HEK293 (cell line): Measurements from ENCODE around the gene TCF7L2.

Experiments used
- CTCF ChIA-PET: fragments of 350-600 bp; formaldehyde crosslinking; extraction: SDS; loops from one replicate; lab custom pipeline; 2021; ENCODE audit warnings: antibody characterized with exemption; lab: Yijun Ruan, JAX
- POLR2A ChIA-PET: fragments of 300-600 bp; formaldehyde crosslinking; extraction: SDS; loops from one replicate; lab custom pipeline; 2020; ENCODE audit warnings: antibody characterized with exemption, inconsistent platforms; lab: Yijun Ruan, JAX
- H3K27ac ChIP-seq: fragments of 200-500 bp; sonication (Bioruptor generic); 2 replicates; pipeline ENCODE4 v1.5.1; 2014; ENCODE audit warnings: low read depth, low read length, control low read depth, inconsistent platforms; ENCODE audit errors: extremely low read depth
- H3K36me3 ChIP-seq, 2 experiments: fragments of 200-500 bp in 1 of 2; sonication (Bioruptor generic) in 1 of 2; 1 replicate in 1 of 2; 2 replicates in 1 of 2; pipeline ENCODE4 v1.5.1; 2014 to 2017; ENCODE audit warnings: inconsistent platforms in 2 of 2, low read length in 2 of 2; ENCODE audit not compliant: control insufficient read depth in 2 of 2, insufficient read depth in 1 of 2
- H3K4me1 ChIP-seq: fragments of 200-500 bp; sonication (Bioruptor generic); 2 replicates; pipeline ENCODE4 v1.5.1; 2014; ENCODE audit warnings: mild to moderate bottlenecking, low read length, inconsistent platforms; ENCODE audit not compliant: control insufficient read depth, insufficient read depth
- H3K4me3 ChIP-seq: 2 replicates; pipeline ENCODE4 v1.5.1; 2011; ENCODE audit warnings: low read depth, mild to moderate bottlenecking, control low read depth, low read length, moderate library complexity
- H3K9me3 ChIP-seq: fragments of 200-500 bp; sonication (Bioruptor generic); 2 replicates; pipeline ENCODE4 v1.5.1; 2014; ENCODE audit warnings: low read depth, low read length, inconsistent platforms; ENCODE audit not compliant: control insufficient read depth, insufficient read depth
- BCL11B ChIP-seq: fragments of 450-650 bp; formaldehyde crosslinking; IDR thresholded peaks from 2 replicates; pipeline ENCODE4 v1.5.1; 2016; ENCODE audit warnings: low read depth, missing biosample characterization, missing genetic modification characterization
- GFI1B ChIP-seq: fragments of 450-650 bp; formaldehyde crosslinking; IDR thresholded peaks from 2 replicates; pipeline ENCODE4 v1.5.1; 2016; ENCODE audit warnings: missing biosample characterization, missing genetic modification characterization
- GLIS1 ChIP-seq: fragments of 450-650 bp; formaldehyde crosslinking; IDR thresholded peaks from 2 replicates; pipeline ENCODE4 v1.5.1; 2016; ENCODE audit warnings: missing biosample characterization, missing genetic modification characterization
- HOXC10 ChIP-seq: sonication (generic); formaldehyde crosslinking; IDR thresholded peaks from 2 replicates; pipeline ENCODE4 v1.8.1; 2023; ENCODE audit warnings: mild to moderate bottlenecking, missing genetic modification reagents
- HOXD13 ChIP-seq: sonication (generic); formaldehyde crosslinking; IDR thresholded peaks from 2 replicates; pipeline ENCODE4 v1.8.0; 2022; ENCODE audit warnings: missing genetic modification reagents, borderline replicate concordance
- KLF1 ChIP-seq: fragments of 450-650 bp; formaldehyde crosslinking; IDR thresholded peaks from 2 replicates; pipeline ENCODE4 v1.5.1; 2016; ENCODE audit warnings: missing biosample characterization, missing genetic modification characterization
- REPIN1 ChIP-seq: fragments of 450-650 bp; formaldehyde crosslinking; IDR thresholded peaks from 2 replicates; pipeline ENCODE4 v1.5.1; 2017; ENCODE audit warnings: missing biosample characterization, missing genetic modification characterization, low read depth
- SETDB1 ChIP-seq: IDR thresholded peaks from one replicate; pipeline ENCODE4 v1.6.1; 2017; ENCODE audit warnings: mild to moderate bottlenecking, low read length, moderate library complexity, mixed read lengths; ENCODE audit not compliant: insufficient read length
- TRIM28 ChIP-seq: IDR thresholded peaks from 2 replicates; pipeline ENCODE4 v1.6.1; 2011; ENCODE audit warnings: low read length, control low read depth, borderline replicate concordance
- ZBTB1 ChIP-seq: fragments of 450-650 bp; formaldehyde crosslinking; IDR thresholded peaks from 2 replicates; pipeline ENCODE4 v1.5.1; 2016; ENCODE audit warnings: missing biosample characterization, missing genetic modification characterization
- ZBTB21 ChIP-seq: fragments of 450-650 bp; formaldehyde crosslinking; IDR thresholded peaks from 2 replicates; pipeline ENCODE4 v1.5.1; 2017; ENCODE audit warnings: missing biosample characterization, missing genetic modification characterization
- ZFP37 ChIP-seq: fragments of 450-650 bp; formaldehyde crosslinking; IDR thresholded peaks from 2 replicates; pipeline ENCODE4 v1.5.1; 2016; ENCODE audit warnings: missing biosample characterization, missing genetic modification characterization
- ZNF18 ChIP-seq: fragments of 450-650 bp; formaldehyde crosslinking; IDR thresholded peaks from 2 replicates; pipeline ENCODE4 v1.5.1; 2016; ENCODE audit warnings: missing biosample characterization, missing genetic modification characterization
- ZNF221 ChIP-seq: fragments of 450-650 bp; formaldehyde crosslinking; IDR thresholded peaks from 2 replicates; pipeline ENCODE4 v1.5.1; 2017; ENCODE audit warnings: missing biosample characterization, missing genetic modification characterization, borderline replicate concordance
- ZNF311 ChIP-seq: fragments of 450-650 bp; formaldehyde crosslinking; IDR thresholded peaks from 2 replicates; pipeline ENCODE4 v1.5.1; 2017; ENCODE audit warnings: missing biosample characterization, missing genetic modification characterization, borderline replicate concordance
- ZNF341 ChIP-seq: fragments of 450-650 bp; formaldehyde crosslinking; IDR thresholded peaks from 2 replicates; pipeline ENCODE4; 2016; ENCODE audit warnings: low read depth, missing biosample characterization, missing genetic modification characterization
- ZNF433 ChIP-seq: fragments of 450-650 bp; formaldehyde crosslinking; IDR thresholded peaks from 2 replicates; pipeline ENCODE4 v1.5.1; 2016; ENCODE audit warnings: missing biosample characterization, missing genetic modification characterization, low read depth
- ZNF501 ChIP-seq: fragments of 450-650 bp; formaldehyde crosslinking; IDR thresholded peaks from 2 replicates; pipeline ENCODE4 v1.5.1; 2016; ENCODE audit warnings: missing biosample characterization, missing genetic modification characterization
- ZNF514 ChIP-seq: fragments of 450-650 bp; formaldehyde crosslinking; IDR thresholded peaks from 2 replicates; pipeline ENCODE4 v1.5.1; 2016; ENCODE audit warnings: missing biosample characterization, missing genetic modification characterization
- ZNF548 ChIP-seq: fragments of 450-650 bp; formaldehyde crosslinking; IDR thresholded peaks from 2 replicates; pipeline ENCODE4 v1.5.1; 2016; ENCODE audit warnings: missing biosample characterization, missing genetic modification characterization
- ZNF561 ChIP-seq: fragments of 450-650 bp; IDR thresholded peaks from 2 replicates; pipeline ENCODE4 v1.5.1; 2018; ENCODE audit warnings: missing biosample characterization, missing genetic modification characterization, borderline replicate concordance
- ZNF585B ChIP-seq: fragments of 450-650 bp; formaldehyde crosslinking; IDR thresholded peaks from 2 replicates; pipeline ENCODE4 v1.5.1; 2016; ENCODE audit warnings: missing biosample characterization, missing genetic modification characterization
- ZNF654 ChIP-seq: fragments of 450-650 bp; formaldehyde crosslinking; IDR thresholded peaks from 2 replicates; pipeline ENCODE4 v1.5.1; 2016; ENCODE audit warnings: low read depth, missing biosample characterization, missing genetic modification characterization
- ZSCAN30 ChIP-seq: fragments of 450-650 bp; IDR thresholded peaks from 2 replicates; pipeline ENCODE4 v1.5.1; 2018; ENCODE audit warnings: missing biosample characterization, mild to moderate bottlenecking, missing genetic modification characterization, moderate library complexity
- ZSCAN4 ChIP-seq: fragments of 450-650 bp; formaldehyde crosslinking; IDR thresholded peaks from 2 replicates; pipeline ENCODE4 v1.5.1; 2017; ENCODE audit warnings: missing biosample characterization, missing genetic modification characterization
- TF ChIP-seq, protein P1 (sequence below): fragments of 450-650 bp; formaldehyde crosslinking; IDR thresholded peaks from 2 replicates; pipeline ENCODE4 v1.5.1; 2016; ENCODE audit warnings: missing biosample characterization, missing genetic modification characterization

Gene TCF7L2

DNA sequence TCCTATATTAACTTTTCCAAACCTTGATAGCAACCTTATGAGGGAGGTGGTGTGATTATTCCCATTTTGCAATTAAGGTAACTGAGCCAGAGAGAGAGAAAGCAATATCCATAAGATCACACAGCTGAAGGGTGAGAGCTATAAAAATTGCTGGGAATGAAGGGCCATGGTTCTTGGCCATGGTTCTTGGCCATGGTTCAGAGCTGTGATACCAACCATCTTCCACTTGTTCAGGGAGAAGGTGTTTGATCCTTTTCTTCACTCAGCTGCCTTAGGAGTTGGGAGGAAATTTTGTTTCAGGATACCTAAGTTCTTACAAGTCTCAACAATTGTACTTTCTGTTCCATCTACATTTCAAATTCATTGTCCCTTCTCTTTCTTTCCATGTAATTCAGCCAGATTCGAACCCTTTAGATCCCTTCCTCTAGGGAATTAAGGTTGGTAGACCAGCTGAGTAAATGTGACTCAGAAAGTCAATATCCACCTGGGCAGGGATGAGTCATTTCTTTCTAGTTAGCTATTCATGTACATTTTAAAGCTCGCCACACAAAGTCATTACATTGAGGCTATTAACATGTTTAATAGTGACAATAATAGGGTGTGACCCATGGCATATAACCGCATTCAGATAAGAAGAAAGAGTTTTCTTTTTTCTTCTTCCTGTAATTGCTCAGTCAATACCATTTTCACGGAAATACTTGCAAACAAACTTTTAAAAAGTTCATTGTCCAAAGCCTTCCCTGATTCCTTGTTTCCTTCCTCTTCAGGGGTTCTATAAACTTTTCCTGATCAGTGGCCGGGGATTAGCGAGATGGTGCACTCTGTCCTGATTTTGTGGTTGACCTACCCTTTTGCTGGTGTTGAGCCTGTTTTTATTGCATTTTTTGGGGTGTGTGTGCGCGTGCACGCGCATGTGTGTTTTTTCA, 143.4 kb downstream of the TCF7L2 start (continued):
- peak; percentile 65; the same call in 1 of the 2 replicates for TF ChIP-seq TRIM28
- 0 out of 2 replicates have a peak, but pooled peaks have one; percentile 30 for TF ChIP-seq ZSCAN30 (tag by site-specific recombination)
- no peak for TF ChIP-seq ZNF585B (tag by site-specific recombination)
- no peak for TF ChIP-seq HOXD13
- TF ChIP-seq GFI1B (tag by site-specific recombination): no peak
- no peak for TF ChIP-seq ZNF514 (tag by site-specific recombination)
- TF ChIP-seq ZBTB21 (tag by site-specific recombination): peak; percentile 50; the same call in 1 of the 2 replicates
- no peak for TF ChIP-seq ZNF654 (tag by site-specific recombination)
- TF ChIP-seq ZNF548 (tag by site-specific recombination): no peak
- TF ChIP-seq SETDB1: no peak
- TF ChIP-seq ZNF561 (tag by site-specific recombination): no peak
- no peak for TF ChIP-seq BCL11B (tag by site-specific recombination)

DNA sequence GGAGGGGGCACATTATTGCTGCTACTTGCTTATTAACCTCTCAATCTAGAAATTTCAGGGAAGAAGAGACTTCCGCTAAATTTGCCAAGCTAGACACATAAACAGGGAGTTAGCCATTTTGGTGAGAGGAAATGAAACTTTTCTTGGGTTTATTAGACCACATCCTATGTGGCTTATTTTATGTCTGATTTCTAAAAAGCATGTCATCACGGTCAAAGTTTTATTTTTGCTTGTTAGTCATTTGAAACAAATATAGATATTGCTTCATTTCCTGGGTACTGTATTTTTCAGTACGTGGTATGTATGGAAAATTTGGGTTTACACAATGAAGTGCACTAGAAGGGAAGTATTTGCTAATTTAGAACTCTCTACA, 144.1 kb downstream of the TCF7L2 start:
- Histone ChIP-seq H3K27ac (0 out of 2 replicates have a peak overlapping the region, but pooled peaks have one; percentile 37), H3K9me3 (no peaks in the 10 kb centered on the region), H3K4me1 (peaks cover 17% of the 10 kb centered on the region), H3K36me3 (no peaks in the 10 kb centered on the region; a peak in 1 of 3 replicates), H3K4me3 (no peak overlapping the region)
- CTCF ChIA-PET: interaction anchor here (0.6 to 0.9 kb wide), 3 partner anchors 28 to 33 kb away, joined by 3 to 8 read pairs (median 3); no protein-coding TSS in a partner anchor
- POLR2A ChIA-PET: no interaction called here
- TF ChIP-seq ZSCAN4 (tag by site-specific recombination) (no peak), ZNF221 (tag by site-specific recombination) (no peak), ZNF18 (tag by site-specific recombination) (no peak), REPIN1 (tag by site-specific recombination) (no peak), ZFP37 (no peak), ZNF433 (tag by site-specific recombination) (no peak), KLF1 (no peak), ZNF341 (tag by site-specific recombination) (no peak), HOXC10 (CRISPR knock-in tag) (no peak), ZNF561 (tag by site-specific recombination) (no peak), ZNF585B (tag by site-specific recombination) (no peak), GLIS1 (tag by site-specific recombination) (no peak), ZBTB1 (no peak), ZNF311 (no peak), ZNF501 (tag by site-specific recombination) (no peak)
- TF ChIP-seq, protein P1, sequence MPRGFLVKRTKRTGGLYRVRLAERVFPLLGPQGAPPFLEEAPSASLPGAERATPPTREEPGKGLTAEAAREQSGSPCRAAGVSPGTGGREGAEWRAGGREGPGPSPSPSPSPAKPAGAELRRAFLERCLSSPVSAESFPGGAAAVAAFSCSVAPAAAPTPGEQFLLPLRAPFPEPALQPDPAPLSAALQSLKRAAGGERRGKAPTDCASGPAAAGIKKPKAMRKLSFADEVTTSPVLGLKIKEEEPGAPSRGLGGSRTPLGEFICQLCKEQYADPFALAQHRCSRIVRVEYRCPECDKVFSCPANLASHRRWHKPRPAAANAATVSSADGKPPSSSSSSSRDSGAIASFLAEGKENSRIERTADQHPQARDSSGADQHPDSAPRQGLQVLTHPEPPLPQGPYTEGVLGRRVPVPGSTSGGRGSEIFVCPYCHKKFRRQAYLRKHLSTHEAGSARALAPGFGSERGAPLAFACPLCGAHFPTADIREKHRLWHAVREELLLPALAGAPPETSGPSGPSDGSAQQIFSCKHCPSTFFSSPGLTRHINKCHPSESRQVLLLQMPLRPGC (tag by site-specific recombination): no peak
